Measurements from ENCODE around the gene HS3ST4. TPM values are rescaled to one million over a fixed set of nuclear protein-coding genes. Genes with fewer than 3 reads are reported as not detected.

HS3ST4 gene
- total and polyA plus RNA-seq, 2 of the 8 experiments (the other 6 are each of a cell fraction or from before 2014, with no cell fraction given), result 1.9 to 3.3 TPM

- Histone ChIP-seq H3K4ac (replicated peaks; ENCODE audit: insufficient read length, low read depth, low read length) (no peak overlapping the region), H2BK20ac (ENCODE audit: low read length) (no peak overlapping the region), H3K79me2 (ENCODE audit: control insufficient read depth in 1 of 2, insufficient read depth in 2 of 2, low read length in 2 of 2) (no peaks in the 10 kb centered on the region), H3K56ac (replicated peaks; ENCODE audit: insufficient read length, low read depth, low read length) (no peak overlapping the region), H3K9ac (replicated peaks in 1 of 4; ENCODE audit: extremely low read depth in 1 of 4, low read depth in 3 of 4, low read length in 3 of 4) (no peak overlapping the region), H3K4me1 (replicated peaks in 1 of 4; ENCODE audit: control insufficient read depth in 3 of 4, insufficient read depth in 4 of 4, low read length in 3 of 4) (peaks cover 0 to 6% (median 3%) of the 10 kb centered on the region in 4 experiments; a peak in 3 of 7 replicates), H4K5ac (ENCODE audit: insufficient read length, low read depth, low read length) (no peak overlapping the region), H3K18ac (ENCODE audit: extremely low read depth, low read length) (no peak overlapping the region), H3K23ac (ENCODE audit: insufficient read length) (no peak overlapping the region), H3K23me2 (ENCODE audit: low read depth, low read length) (no peaks in the 10 kb centered on the region), H4K91ac (replicated peaks; ENCODE audit: insufficient read length, low read length) (no peak overlapping the region), H2BK15ac (ENCODE audit: low read length) (no peak overlapping the region), H3K9me3 (ENCODE audit: insufficient read depth in 2 of 2, low read depth in 1 of 2, low read length in 1 of 2) (no peaks in the 10 kb centered on the region), H3K4me3 (ENCODE audit: extremely low read depth in 1 of 4, insufficient read depth in 2 of 4, low read depth in 3 of 4, low read length in 4 of 4) (no peak overlapping the region), H2BK12ac (ENCODE audit: low read depth, low read length) (no peak overlapping the region), H3K79me1 (ENCODE audit: low read depth, low read length) (no peaks in the 10 kb centered on the region), H3K27me3 (replicated peaks in 1 of 4; ENCODE audit: control insufficient read depth in 3 of 4, extremely low read depth in 1 of 4, insufficient read depth in 3 of 4, low read length in 3 of 4) (no peaks in the 10 kb centered on the region), H2BK5ac (ENCODE audit: low read depth, low read length) (no peak overlapping the region), H3K36me3 (ENCODE audit: control insufficient read depth in 2 of 4, insufficient read depth in 4 of 4, low read length in 3 of 4) (no peaks in the 10 kb centered on the region), H4K8ac (ENCODE audit: extremely low read depth, insufficient read depth, low read length) (no peak overlapping the region), H3K4me2 (ENCODE audit: insufficient read depth in 1 of 2, low read depth in 2 of 2, low read length in 2 of 2) (no peak overlapping the region), H2AK5ac (ENCODE audit: low read depth, low read length) (no peak overlapping the region), H3K14ac (ENCODE audit: insufficient read length) (no peak overlapping the region), H2BK120ac (replicated peaks; ENCODE audit: low read depth, low read length) (no peak overlapping the region), H2AFZ (ENCODE audit: low read length) (no peak overlapping the region), H4K20me1 (replicated peaks in 1 of 2; ENCODE audit: control insufficient read depth in 1 of 2, insufficient read depth in 2 of 2, low read length in 2 of 2) (no peaks in the 10 kb centered on the region), H3K27ac (ENCODE audit: low read depth, low read length) (no peak overlapping the region)
- ChIA-PET POLR2A (ENCODE audit: partially characterized antibody) (no interaction called here), CTCF (ENCODE audit: partially characterized antibody) (no interaction called here)
- no peak for FAIRE-seq
- WGBS, 2 experiments (ENCODE audit: extremely low coverage in 1 of 2, insufficient coverage in 1 of 2, insufficient read length in 1 of 2, insufficient replicate concordance in 2 of 2, low coverage in 1 of 2, low lambda C conversion rate in 2 of 2, missing lambda C conversion rate in 1 of 2), result 92% methylated on average over 1 of the region's 1 CpG; no CpG with 5 or more reads in 1 of the 2 experiments
- DNase-seq (ENCODE audit: low read depth in 1 of 2, low spot score in 2 of 2), result no peak
- TF ChIP-seq ZNF274 (IDR thresholded peaks at IDR 0.05; ENCODE audit: borderline replicate concordance, extremely low read depth, low read length) (no peak), HDAC2 (IDR thresholded peaks at IDR 0.05; ENCODE audit: borderline replicate concordance in 1 of 2, low read depth in 2 of 2, low read length in 2 of 2) (no peak), CTCF (IDR thresholded peaks at IDR 0.05; ENCODE audit: control extremely low read depth in 1 of 3, insufficient read depth in 1 of 3, low read depth in 1 of 3, low read length in 3 of 3) (no peak), SRF (IDR thresholded peaks at IDR 0.05; ENCODE audit: low read depth, low read length) (no peak), CHD1 (IDR thresholded peaks at IDR 0.05; ENCODE audit: low read depth, low read length) (no peak), HDAC6 (IDR thresholded peaks at IDR 0.05; ENCODE audit: low read depth, low read length) (no peak), SUZ12 (IDR thresholded peaks at IDR 0.05; ENCODE audit: low read length) (no peak), KDM4A (IDR thresholded peaks at IDR 0.05; ENCODE audit: low read depth, low read length, severe bottlenecking) (no peak), CHD2 (IDR thresholded peaks at IDR 0.05; ENCODE audit: low read length) (no peak), KDM1A (IDR thresholded peaks at IDR 0.05; ENCODE audit: borderline replicate concordance, low read length) (no peak), EP300 (IDR thresholded peaks at IDR 0.05; ENCODE audit: borderline replicate concordance in 1 of 2, low read depth in 2 of 2, low read length in 2 of 2) (no peak)
Observed at GRCh38 chr16:26128296-26128695, 436.5 kb downstream of the HS3ST4 start.
